ENCODE results near the gene SCNN1A. TPM values are rescaled to one million over a fixed set of nuclear protein-coding genes. Genes with fewer than 3 reads are reported as not detected.

The SCNN1A gene
- total and polyA plus RNA-seq, 2 donors (not counting 1 experiment from before 2014, with no cell fraction given) = 0.20 TPM; not detected in 1

- POLR2A ChIA-PET = interaction anchor here (0.6 kb wide), 1 partner anchor 260 kb away, joined by 4 read pairs; no protein-coding TSS in a partner anchor
- H3K79me2 ChIP-seq (ENCODE audit: control insufficient read depth, insufficient read depth, low read length) = no peaks in the 10 kb centered on the region
- H3K9me3 ChIP-seq (ENCODE audit: control extremely low read depth in 1 of 3, control insufficient read depth in 2 of 3, insufficient read depth in 1 of 3, low read length in 2 of 3) = peaks cover 0 to 38% (median 0%) of the 10 kb centered on the region in 3 donors
- peaks cover 24 to 36% of the 10 kb centered on the region in 2 donors for H3K4me1 ChIP-seq (ENCODE audit: control insufficient read depth in 2 of 2, insufficient read depth in 2 of 2, low read length in 2 of 2)
- no peak overlapping the region for H2AFZ ChIP-seq (ENCODE audit: insufficient read depth, low read depth, low read length, poor library complexity, severe bottlenecking)
- H3K4me3 ChIP-seq (ENCODE audit: control extremely low read depth in 1 of 5, extremely low read depth in 1 of 5, insufficient read depth in 1 of 5, low read depth in 2 of 5, low read length in 4 of 5) = no peak overlapping the region
- no peaks in the 10 kb centered on the region for H3K36me3 ChIP-seq (replicated peaks in 1 of 2; ENCODE audit: control extremely low read depth in 1 of 2, control insufficient read depth in 1 of 2, extremely low read depth in 1 of 2, insufficient read depth in 2 of 2, low read length in 1 of 2)
- WGBS (ENCODE audit: insufficient coverage) = 96% methylated on average over 70 of the region's 75 CpGs
- peaks cover 67% of the 10 kb centered on the region for H3K27me3 Mint-ChIP-seq
- H3K4me2 ChIP-seq (replicated peaks; ENCODE audit: low read depth, low read length, poor library complexity, severe bottlenecking) = peak overlapping the region; percentile 40
- CTCF ChIA-PET = no interaction called here
- H3K4me3 Mint-ChIP-seq = no peak overlapping the region
- H3K27me3 ChIP-seq (replicated peaks in 1 of 4; ENCODE audit: control extremely low read depth in 1 of 4, control insufficient read depth in 3 of 4, insufficient read depth in 4 of 4, low read length in 3 of 4) = peaks cover 0 to 71% (median 50%) of the 10 kb centered on the region in 4 experiments
- no peak overlapping the region for H3K27ac Mint-ChIP-seq
- no peak overlapping the region for H3K27ac ChIP-seq (ENCODE audit: low read length in 2 of 2)
- H4K20me1 ChIP-seq (ENCODE audit: control insufficient read depth, insufficient read depth, low read length, poor library complexity, severe bottlenecking) = peaks cover 16% of the 10 kb centered on the region
- ATAC-seq (ENCODE audit: low read depth) (no peak), DNase-seq (no peak)
- no peaks in the 10 kb centered on the region for H3K9me3 Mint-ChIP-seq (ENCODE audit: insufficient read depth)
- H3K4me1 Mint-ChIP-seq = peaks cover 23% of the 10 kb centered on the region
- intact Hi-C loops (cut with micrococcal nuclease) = no loop called here
- TF ChIP-seq EZH2 (IDR thresholded peaks at IDR 0.05; ENCODE audit: borderline replicate concordance, insufficient read depth, low read depth, low read length, poor library complexity, severe bottlenecking) (no peak), CTCF (IDR thresholded peaks at IDR 0.05) (no peak)
- no peak overlapping the region for H3K9ac ChIP-seq (ENCODE audit: low read length)
Measured at GRCh38 chr12:6328945-6329702, 46.2 kb downstream of the SCNN1A start.

Measured in B cell (primary cell).